HG03139 (cell line): ENCODE results near the gene NOL7.

Experiments
- ATAC-seq: cut with Tn5 transposase; IDR thresholded peaks from one replicate; pipeline ENCODE4 v1.9.1; 2021; ENCODE audit not compliant: unreplicated experiment

Gene NOL7

DNA sequence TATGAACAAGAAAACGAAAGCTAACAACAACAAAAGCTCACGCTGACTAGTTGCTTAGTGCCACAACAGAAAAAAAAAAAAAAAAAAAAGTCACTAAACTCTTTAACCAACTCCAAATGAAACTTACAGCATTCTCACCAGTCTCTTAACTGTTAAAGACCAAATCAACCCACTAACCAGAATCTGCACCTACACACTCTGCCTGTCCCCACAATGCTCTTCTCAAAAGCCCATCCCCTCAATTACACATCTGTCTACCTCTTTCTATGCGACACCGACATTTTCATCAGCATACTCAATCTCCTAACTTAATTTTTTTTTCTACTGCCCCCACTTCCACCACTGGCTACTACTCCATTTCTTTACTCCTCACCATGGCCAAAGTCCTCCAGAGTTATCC lies 34.3 kb downstream of the NOL7 start:
- no peak for ATAC-seq

DNA sequence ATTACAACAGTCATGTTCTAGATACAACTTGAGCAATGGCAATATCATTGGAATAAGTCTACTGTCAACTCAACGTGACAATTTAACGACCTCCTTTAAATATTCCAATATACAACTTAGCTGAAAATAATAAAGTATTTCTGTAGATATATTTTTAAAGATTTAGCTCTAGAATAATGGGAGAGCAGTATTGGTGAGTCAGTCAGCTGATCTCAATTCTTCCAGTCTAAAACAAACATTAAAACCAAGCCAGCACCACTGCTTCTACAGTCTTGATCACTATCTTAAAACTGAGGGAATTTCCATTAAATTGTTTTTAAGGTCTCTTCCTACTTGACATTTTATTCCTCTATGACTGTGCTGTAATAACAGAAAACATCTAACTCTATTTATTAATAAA lies 38.2 kb downstream of the NOL7 start:
- ATAC-seq = no peak

DNA sequence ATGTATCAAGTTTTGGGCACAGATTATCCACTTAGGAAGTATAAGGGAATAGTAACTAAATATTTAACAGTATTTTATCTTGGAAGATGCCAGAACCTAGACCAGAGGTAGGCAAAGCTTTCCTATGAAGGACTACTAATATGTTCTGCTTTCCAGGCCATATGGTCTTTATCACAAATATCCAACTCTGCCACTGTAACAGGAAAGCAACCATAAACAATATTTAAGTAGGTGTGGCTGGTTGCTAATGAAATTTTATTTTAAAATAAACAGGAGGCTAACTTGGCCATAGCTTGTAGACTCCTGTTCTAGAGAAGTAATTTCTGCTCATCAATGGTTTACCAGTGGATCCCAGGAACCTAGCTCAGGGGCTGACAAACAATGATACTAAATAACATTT lies 39.4 kb downstream of the NOL7 start:
- ATAC-seq = no peak

DNA sequence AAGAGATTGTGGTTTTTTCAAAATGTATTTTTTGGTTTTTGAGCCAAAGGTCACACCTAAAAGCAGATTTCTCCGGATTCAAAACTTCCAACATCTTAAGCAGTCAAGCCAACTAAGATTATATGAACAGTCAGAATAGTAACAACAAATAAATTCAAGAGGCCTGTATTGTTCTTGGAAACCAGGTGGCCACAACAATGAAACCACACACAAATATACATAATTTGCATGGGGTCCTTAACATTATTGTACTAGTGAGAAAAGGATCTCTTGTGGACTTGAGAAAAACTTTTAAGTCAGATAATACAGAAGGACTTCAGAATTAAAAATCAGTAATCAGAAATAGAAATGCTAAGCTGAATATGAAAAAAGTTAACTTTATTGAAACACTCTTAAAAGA lies 40.6 kb downstream of the NOL7 start:
- no peak for ATAC-seq

DNA sequence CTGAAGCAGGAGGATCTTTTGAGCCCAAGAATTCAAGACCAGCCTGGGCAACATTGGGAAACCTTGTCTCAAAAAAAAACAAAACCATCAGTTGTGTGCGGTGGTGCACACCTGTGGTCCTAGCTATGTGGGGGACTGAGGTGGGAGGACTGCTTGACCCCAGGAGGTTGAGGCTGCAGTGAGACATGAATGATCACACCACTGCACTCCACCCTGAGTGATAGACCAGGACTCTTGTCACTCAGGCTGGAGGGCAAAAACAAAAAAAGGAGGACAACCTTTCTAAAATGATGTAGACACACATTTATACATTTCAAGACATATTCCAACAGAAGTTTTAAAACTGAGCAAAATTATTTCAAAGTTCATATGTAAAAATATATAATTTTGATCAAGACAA lies 45.1 kb downstream of the NOL7 start:
- no peak for ATAC-seq

DNA sequence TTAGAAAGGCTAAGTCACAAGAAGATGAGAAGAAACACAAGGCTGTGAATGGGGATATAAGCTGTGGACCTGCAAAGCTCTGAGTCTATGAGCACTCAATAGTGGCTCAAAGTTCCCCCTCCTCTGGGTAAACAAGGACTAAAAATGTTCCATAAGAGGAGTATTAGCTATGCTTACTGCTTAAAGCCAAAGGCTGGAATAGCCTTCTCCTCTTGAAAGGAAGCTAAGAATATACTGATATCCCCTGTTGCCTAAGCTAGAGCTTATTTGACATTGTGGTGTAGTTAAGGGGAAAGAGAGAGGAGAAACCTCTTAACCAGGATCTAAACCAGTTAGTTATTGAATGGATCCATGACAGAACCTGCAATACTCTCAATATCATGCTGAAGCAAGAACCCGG lies 45.8 kb downstream of the NOL7 start:
- no peak for ATAC-seq

DNA sequence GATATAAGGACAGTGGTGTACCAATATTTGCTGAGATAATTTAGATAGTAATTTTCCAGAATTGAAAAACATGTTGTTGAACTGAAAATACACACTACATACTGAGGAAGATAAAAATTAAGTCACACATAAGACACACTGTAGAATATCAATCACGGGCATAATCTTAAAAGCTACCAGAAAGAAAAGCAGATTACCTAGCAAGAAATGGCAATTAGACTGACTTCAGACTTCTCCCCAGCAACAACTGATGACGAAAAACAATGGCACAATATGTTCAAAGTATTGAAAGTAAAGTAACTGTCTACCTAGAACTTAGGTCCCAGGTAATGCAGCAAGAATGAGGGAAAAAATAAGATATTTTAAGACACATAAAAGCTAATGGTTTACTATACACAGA lies 46.5 kb downstream of the NOL7 start:
- ATAC-seq = no peak

DNA sequence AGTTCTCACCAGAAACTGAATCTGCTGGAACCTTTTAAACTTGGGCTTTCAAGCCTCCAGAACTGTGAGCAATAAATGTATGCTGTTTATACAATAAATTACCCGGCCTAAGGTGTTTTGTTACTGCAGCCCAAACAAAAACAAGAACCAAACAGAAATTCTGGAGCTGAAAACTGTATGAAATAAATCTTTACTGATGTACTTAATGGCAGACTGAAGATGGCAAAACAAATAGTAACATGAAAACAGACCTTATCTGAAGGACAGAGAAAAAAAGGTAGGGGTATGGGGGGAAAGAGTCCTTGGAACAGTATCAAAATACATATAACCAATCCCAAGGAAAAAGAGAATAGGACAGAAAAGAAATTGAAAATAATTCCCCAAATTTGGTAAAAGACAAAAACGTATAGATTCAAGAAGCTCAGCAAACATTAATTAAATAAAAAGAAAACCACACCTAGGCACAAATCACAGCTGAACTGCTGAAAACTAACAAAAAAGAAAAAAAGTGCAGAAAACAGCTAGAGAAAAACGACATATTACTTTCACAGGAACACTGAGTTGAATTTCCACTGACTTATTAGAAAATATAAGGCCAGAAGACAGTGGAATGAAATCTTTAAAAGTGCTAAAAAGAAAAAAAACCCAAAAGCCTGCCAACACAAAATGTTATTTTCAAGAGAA lies 47.7 kb downstream of the NOL7 start:
- no peak for ATAC-seq

DNA sequence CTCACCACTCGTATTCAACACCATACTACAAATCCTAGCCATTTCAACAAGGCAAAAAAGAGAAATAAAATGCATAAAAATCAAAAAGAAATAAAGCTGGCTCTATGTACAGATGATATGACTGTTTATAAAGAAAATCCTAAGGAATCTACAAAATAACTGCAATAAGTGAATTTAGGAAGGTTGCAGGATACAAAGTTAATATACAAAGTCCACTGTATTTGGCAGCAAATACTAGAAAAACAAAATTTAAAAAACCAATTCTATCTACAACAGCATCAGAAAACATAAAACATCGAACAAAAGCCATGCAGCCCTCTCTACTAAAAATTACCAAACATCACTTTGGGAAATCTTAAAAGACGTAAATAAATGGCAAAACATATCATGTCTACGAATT lies 48.9 kb downstream of the NOL7 start:
- no peak for ATAC-seq

DNA sequence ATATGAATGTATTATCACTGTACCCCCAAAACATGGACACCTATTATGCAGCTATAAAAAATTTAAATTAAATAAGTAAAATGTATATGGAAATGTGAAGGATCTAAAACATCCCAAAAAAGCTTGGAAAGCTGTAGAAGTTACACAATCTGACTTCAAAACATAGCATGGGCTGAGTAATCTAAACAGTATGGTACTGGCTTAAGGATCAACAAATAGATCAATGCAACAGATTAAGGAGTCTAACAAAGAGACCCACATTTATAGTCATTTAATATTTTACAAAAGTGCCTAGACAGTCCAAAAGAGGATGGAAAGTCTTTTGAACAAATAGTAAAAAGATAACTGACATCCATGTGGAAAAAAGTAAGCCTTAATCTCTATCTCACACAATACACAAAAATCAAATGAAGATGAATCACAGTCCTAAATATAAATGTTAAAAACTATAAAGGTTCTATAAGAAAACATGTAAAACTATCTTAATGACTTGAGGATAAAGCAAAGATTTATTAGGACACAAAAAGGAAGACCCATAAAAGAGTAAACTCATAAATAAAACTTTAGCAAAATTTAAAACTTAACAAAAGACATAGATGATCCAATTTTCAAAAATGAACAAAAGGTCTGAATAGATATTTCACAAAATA lies 49.7 kb downstream of the NOL7 start:
- ATAC-seq = no peak

DNA sequence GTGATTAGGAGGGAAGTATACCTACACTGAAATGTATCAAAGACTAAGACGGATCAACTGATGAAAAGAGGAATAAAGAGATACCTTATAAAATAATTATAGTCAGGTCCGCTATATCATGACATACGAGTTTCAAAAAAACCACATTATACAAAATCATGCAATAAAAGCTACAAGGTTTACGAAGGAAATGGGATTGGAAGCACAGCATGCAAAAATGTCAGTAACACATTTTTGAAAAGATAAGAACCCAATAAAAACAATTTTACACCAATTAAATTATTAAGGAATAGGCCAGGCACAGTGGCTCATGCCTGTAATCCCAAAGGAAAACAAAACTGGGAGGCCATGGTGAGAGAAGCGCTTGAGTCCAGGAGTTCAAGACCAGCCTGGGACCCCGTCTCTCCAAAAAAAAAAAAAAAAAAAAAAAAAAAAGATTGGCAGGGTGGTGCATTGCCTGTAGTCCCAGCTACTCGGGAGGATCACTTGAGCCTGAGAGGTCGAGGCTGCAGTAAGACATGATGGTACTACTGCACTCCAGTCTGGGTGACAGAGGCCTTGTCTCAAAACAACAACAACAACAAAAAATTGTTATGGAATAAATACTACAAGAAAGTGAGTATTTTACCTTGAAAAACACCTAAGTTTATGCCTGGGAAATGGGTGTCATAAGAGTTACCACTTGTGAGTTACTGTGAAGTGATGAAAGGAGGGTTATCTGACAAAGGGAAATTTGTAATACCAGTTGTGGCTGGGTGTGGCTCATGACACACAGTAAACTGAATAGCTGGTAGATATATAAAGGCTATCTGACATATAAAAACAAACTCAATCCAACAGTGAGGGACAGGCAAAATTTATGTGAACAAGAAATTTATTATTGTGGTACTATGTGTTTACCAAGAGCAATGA lies 51.3 kb downstream of the NOL7 start:
- no peak for ATAC-seq

DNA sequence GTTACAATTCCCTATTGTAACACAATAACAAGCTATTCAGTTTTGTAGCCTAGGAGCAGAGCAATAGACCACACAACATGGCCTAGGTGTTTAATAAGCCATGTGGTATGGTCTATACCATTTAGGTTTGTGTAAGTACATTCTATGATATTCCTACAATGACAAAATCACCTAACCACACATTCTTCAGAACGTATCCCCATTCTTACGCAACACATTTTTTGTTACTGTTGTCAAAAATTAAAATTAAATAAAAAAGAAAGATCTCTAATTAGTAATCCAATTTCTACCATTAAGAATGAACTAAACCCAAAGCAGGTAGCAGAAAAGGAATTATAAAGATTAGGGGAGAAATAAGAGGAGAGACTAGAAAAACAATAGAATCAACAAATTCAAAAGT lies 52.5 kb downstream of the NOL7 start:
- no peak for ATAC-seq

DNA sequence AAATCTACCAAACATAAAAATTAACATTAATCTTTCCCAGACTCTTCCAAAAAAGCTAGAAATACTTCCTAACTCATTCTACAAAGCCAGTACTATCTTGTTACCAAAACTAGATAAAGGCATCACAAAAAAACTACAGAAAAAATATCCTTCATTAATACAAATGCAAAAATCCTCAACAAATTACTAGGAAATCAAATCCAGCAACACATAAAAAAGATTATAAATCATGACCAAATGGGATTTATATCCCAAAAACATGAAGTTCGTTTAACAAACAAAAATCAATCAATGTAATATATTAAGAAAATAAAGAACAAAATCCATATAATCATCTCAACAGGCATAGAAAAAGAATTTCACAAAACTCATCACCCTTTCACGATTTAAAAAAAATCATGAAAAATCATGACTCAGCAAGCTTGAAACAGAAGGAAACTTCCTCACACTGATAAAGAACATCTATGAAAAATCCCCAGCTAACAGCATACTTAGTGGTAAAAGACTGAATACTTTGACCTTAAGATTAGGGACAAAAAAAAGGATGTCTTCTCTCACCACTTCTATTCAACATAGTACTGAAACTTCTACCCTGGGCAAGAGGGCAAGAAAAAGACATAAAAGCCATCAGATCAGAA lies 53.3 kb downstream of the NOL7 start:
- no peak for ATAC-seq

DNA sequence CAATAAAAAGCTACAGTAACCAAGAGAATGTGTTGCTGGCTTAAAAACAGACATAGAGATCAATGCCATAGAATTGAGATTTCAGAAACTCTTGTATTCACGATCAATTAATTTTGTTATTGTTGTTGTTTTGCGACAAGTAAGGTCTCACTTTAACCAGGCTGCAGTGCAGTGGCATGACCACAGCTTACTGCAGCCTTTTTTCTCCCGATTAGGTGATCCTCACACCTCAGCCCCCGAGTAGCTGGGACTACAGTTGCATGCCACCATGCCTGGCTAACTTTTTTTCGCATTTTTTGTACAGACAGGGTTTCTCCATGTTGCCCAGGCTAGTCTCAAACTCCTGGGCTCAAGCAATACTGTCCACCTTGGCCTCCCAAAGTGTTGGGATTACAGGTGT lies 54.3 kb downstream of the NOL7 start:
- no peak for ATAC-seq
